Left lobe of liver (tissue), 2 donors: Measurements from ENCODE around the gene FHIT. TPM values are rescaled to one million over a fixed set of nuclear protein-coding genes. Genes with fewer than 3 reads are reported as not detected.
A peak's percentile ranks its signal among the peaks of the same experiment; 100 is the strongest.

ENCODE experiments used
- ATAC-seq: fragments of 200-7000 bp; cut with Tn5 transposase; one replicate; pipeline ENCODE4 v1.9.1; 2020; ENCODE audit warnings: mild to moderate bottlenecking, moderate library complexity
- DNase-seq: peaks from one replicate; pipeline ENCODE4 v3.0.0-alpha.2; 2020; ENCODE audit warnings: low spot score
- total RNA-seq: library from RNA; stranded (reverse); gene quantifications from one replicate; pipeline ENCODE4 v1.2.1, GENCODE V29; 2021
- donor health status: DM: no; HTN: no; CAD: no; lungs with moderate emphysema.
- donor health status: DM: no; HTN: yes; CAD: no.

FHIT gene
- total RNA-seq, 1 donor from 2014 or later = 5.1 TPM

DNA sequence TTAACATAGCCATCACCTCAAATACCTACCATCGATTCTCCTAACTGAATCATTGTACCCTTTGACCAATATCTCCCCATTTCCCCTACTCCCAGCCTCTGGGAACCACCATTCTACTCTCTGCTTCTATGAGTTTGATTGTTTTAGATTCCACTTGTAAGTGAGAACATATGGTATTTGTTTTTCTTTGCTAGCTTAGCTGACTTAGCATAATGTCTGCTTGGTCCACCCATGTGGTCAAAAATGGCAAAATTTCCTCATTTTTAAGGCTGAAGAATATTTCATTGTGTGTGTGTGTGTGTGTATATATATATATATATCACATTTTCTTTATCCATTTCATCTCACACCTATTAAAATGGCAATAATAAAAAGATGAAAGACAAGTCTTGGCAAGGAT is 469.3 kb downstream of the FHIT start:
- no peak for DNase-seq
- ATAC-seq = no peak

DNA sequence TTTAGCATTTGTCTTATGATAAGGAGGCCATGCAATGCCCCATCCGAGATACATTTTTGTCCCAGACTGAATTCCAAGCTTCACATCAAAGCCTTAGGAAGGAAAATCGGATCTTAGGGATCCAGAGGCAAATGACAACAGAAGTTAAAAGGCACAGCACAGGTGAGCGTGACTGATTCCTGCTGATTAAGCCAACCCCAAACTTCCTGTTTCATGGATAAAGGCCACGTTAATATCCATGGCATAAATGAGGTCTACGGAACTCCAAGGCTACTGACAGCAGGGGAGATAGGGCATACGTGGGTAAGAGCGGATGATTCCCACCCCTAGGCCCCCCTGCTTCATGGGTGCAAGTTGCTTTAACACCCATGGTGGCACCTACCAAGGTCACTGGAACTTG is 471.6 kb downstream of the FHIT start:
- no peak for DNase-seq
- ATAC-seq = no peak

DNA sequence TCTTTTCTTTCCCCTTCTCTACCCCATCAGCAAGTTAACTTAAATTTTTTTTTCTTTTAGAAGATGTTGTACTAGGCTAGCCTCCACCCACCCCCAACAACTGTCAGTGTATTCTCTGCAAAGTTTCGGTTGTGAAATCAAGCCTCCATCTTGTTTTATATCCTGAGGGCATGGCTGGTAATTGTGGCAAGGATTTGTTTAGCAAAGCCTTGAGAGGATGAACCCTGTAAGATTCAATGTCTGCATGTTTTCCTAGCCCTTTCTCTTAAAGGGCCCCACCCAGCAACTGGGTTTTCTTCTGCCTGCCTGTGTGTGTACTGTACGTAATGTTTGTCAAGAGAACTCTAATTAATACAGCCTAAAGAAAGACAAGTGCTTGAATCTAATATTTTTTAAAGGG is 475.3 kb downstream of the FHIT start:
- no peak for ATAC-seq
- no peak for DNase-seq

DNA sequence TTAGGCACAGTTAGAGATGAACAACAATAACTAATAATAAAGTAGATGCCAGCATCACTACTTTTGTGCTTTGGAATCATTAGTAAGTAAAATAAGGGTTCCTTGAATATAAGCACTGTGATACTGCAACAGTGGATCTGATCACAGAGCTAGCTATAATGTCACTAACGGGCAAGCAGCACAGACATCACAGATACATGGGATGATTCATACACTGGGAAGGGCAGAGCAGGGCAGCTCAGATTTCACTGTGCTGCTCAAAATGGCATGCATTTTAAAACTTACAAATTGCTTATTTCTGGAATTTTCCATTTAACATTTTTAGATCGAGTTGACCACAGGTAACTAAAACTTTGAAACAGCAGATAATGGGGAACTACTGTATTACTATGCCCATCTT is 476.6 kb downstream of the FHIT start:
- no peak for DNase-seq
- no peak for ATAC-seq

DNA sequence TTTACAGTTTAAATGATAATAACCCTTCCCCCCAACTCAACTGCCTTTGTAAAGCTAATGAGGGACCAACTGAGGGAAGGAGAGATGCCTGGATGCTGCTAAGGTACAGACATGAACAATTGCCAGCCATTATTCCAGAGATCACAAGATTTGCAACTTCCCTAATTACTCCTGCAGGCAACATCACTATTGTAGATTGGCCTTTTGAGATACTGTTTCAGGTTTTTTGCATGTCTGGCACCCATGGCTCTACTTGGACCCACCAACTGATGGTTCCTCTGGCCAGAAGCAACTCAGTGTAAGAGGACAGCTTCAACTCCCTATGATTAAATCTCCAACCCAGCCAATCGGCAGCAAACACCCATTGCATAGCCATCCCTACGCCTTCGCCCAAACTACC is 478.7 kb downstream of the FHIT start:
- ATAC-seq = no peak

GRCh38 chr3:60771766-60772165 is 479.5 kb downstream of the FHIT start:
- ATAC-seq = no peak
- DNase-seq = no peak

More for the DNA sequence above, 478.7 kb downstream of the FHIT start:
- DNase-seq = no peak

- DNase-seq (no peak), ATAC-seq (no peak)
These were observed 480.7 kb downstream of the FHIT start for GRCh38 chr3:60770532-60770931.

DNA sequence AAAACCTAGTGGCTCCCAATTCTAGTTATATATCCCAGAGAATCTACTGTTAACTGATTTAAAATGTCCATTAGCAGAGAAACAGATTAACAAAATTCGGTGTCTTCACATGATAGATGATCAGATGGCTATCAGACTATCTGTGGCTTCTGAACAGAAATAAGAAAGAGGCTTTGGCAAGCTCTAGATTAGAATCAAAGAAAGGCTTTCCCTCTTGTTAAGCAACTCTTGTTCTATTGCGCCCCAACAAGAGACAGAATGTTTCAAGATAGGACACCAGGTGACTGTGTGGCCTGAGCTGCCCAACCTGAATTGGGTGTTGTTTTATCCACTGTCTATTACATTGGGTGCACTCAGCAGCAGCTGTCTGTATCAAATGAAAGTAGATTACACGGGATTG is 483.7 kb downstream of the FHIT start:
- ATAC-seq (no peak), DNase-seq (no peak)

GRCh38 chr3:60765776-60766175 is 485.5 kb downstream of the FHIT start:
- ATAC-seq (peak; percentile 82), DNase-seq (no peak)

DNA sequence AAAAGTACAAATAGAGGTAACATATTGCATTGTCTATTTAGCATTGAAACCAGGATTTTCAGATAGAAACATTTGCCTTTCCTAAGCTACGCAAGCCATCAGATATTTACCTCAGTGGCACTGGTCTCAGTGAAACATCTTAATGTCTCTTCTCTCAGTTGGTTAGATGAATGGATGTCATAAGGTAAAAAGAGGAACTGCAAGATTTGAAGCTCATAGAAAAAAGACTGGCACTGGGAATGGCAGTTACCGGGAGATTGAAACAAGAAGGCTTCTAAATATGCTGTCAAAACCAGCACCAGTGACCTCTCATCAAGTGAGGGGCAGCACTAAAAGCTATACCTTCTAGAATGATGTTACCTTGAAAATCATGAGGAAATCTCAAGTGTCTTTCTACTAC is 486.4 kb downstream of the FHIT start:
- DNase-seq (no peak), ATAC-seq (no peak)

- no peak for ATAC-seq
- DNase-seq = no peak
These were observed 491.1 kb downstream of the FHIT start for GRCh38 chr3:60760145-60760544.

DNA sequence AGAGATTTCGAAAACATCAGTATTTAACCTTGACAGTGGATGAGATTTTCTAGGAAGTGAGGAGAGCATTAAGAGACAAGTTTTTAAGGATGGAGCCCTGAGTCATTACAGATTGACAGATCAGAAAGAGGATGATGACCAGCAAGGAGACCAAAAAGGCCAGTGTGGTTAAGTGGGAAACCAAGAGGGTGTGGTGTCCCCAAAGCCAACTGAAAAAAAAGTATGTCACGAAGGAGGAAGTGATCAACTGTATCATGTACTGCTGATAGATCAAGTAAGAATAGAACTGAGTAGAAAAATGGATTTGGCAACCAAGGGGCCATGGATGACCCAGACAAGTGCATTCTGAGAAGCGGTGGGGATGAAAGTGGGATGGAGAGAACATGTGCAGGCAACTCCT is 491.8 kb downstream of the FHIT start:
- DNase-seq = no peak
- ATAC-seq = no peak

GRCh38 chr3:60758831-60759230 is 492.4 kb downstream of the FHIT start:
- DNase-seq (no peak), ATAC-seq (no peak)

DNA sequence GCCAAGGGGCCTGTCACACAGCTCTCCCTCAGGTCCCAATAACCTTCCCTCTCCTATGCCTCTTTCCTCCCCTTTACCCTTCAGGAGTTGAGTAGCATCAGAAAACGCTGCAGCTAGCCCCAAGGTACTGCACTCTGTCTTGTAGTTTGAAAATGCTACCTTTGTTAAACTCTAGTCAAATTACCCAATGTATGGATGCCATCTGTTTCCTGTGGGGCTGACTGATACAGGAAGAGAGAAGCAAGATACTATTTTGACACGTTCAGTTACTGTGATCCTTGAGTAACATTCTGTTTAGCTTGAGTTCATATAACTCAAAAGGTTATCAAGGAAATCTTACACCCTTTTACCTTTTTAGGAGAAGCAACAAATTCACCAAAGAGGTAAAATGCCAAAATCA is 493.1 kb downstream of the FHIT start:
- ATAC-seq (no peak), DNase-seq (no peak)

- DNase-seq (no peak), ATAC-seq (no peak)
These were observed 493.5 kb downstream of the FHIT start for GRCh38 chr3:60757724-60758123.

- DNase-seq (no peak), ATAC-seq (no peak)
These were observed 494.8 kb downstream of the FHIT start for GRCh38 chr3:60756241-60757030.

- ATAC-seq (peak; percentile 66), DNase-seq (no peak)
These were observed 496.2 kb downstream of the FHIT start for GRCh38 chr3:60755094-60755493.

GRCh38 chr3:60754617-60755016 is 496.6 kb downstream of the FHIT start:
- DNase-seq (no peak), ATAC-seq (no peak)

DNA sequence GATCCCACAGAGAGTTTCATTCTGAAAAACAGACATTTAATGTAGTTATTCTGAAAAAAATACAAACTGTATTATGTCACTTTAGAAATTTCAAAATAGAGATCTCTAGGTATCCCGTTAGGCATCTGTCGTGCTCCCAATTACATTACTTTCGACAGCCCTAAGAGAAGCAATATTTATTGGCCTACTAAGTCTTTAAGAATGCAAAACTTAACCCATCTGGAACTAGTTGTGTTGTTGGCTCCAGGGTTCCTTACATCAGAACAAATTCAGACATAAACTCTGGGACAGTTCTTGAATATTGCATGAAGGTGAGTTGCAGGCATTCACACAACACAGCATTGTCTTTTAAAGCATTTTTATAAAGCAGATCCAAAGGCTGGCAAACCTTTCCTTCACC is 498.4 kb downstream of the FHIT start:
- ATAC-seq (no peak), DNase-seq (no peak)

GRCh38 chr3:60746695-60747416 is 504.4 kb downstream of the FHIT start:
- DNase-seq (no peak), ATAC-seq (no peak)

- ATAC-seq (no peak), DNase-seq (no peak)
These were observed 505.1 kb downstream of the FHIT start for GRCh38 chr3:60746043-60746638.

- no peak for DNase-seq
- ATAC-seq = no peak
These were observed 507.6 kb downstream of the FHIT start for GRCh38 chr3:60743631-60744164.
